ENCODE data around the gene PCDH15. TPM values are rescaled to one million over a fixed set of nuclear protein-coding genes. Genes with fewer than 3 reads are reported as not detected.
"Not testable (repeated sequence)": the region's sequence is repeated elsewhere in the genome, so short reads cannot be mapped to it uniquely, and the experiment has no call there.

PCDH15 gene
- total RNA-seq, 4 donors from 2014 or later = not detected

DNA sequence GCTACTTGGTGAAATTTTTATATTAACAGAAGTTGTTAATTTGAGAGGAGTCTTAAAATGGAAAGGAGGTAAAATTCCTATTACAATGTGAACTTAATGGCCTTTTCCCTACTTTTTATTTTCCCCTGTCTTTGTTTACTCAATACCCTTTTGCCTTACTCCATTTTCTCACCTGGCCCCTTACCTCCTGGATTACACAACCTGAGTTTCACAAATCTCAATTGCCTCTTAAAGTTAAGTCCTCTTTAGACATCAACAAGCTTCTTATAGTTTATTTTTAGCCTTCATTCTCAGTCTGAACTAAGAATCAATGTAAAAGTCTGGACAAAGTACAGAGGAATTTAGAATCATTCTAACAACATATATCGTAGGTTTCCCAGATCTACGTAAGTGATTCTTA, 247.0 kb downstream of the PCDH15 start:
- no peak for TF ChIP-seq POLR2A (IDR thresholded peaks at IDR 0.05)
- TF ChIP-seq, protein P1, sequence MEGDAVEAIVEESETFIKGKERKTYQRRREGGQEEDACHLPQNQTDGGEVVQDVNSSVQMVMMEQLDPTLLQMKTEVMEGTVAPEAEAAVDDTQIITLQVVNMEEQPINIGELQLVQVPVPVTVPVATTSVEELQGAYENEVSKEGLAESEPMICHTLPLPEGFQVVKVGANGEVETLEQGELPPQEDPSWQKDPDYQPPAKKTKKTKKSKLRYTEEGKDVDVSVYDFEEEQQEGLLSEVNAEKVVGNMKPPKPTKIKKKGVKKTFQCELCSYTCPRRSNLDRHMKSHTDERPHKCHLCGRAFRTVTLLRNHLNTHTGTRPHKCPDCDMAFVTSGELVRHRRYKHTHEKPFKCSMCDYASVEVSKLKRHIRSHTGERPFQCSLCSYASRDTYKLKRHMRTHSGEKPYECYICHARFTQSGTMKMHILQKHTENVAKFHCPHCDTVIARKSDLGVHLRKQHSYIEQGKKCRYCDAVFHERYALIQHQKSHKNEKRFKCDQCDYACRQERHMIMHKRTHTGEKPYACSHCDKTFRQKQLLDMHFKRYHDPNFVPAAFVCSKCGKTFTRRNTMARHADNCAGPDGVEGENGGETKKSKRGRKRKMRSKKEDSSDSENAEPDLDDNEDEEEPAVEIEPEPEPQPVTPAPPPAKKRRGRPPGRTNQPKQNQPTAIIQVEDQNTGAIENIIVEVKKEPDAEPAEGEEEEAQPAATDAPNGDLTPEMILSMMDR (IDR thresholded peaks at IDR 0.05) = no peak
- no peaks in the 10 kb centered on the region for H3K27me3 ChIP-seq
- intact Hi-C loops (cut with DNase I) = no loop called here
- H3K9me3 ChIP-seq = no peaks in the 10 kb centered on the region
- no peak overlapping the region for H3K27ac ChIP-seq
- H3K4me3 ChIP-seq = no peak overlapping the region
- H3K36me3 ChIP-seq = no peaks in the 10 kb centered on the region
- 96 to 97% methylated on average over 2 of the region's 2 CpGs for WGBS, 2 donors
- H3K4me1 ChIP-seq = no peaks in the 10 kb centered on the region
- no peak for DNase-seq

- Histone ChIP-seq H3K27me3 (no peaks in the 10 kb centered on the region), H3K36me3 (no peaks in the 10 kb centered on the region), H3K9me3 (no peaks in the 10 kb centered on the region), H3K27ac (no peak overlapping the region), H3K4me1 (no peaks in the 10 kb centered on the region), H3K4me3 (no peak overlapping the region)
- intact Hi-C loops (cut with DNase I) = no loop called here
- TF ChIP-seq POLR2A (IDR thresholded peaks at IDR 0.05) = no peak
- TF ChIP-seq, protein P1 (IDR thresholded peaks at IDR 0.05) = no peak
- no peak for DNase-seq
- 37 to 41% methylated on average over 3 of the region's 3 CpGs for WGBS, 2 donors
These were observed 251.0 kb downstream of the PCDH15 start for GRCh38 chr10:54550016-54550415.

- no peak for TF ChIP-seq POLR2A (IDR thresholded peaks at IDR 0.05)
- TF ChIP-seq, protein P1 (IDR thresholded peaks at IDR 0.05) = no peak
- no peak for DNase-seq
- no peaks in the 10 kb centered on the region for H3K4me1 ChIP-seq
- H3K27ac ChIP-seq = no peak overlapping the region
- no peaks in the 10 kb centered on the region for H3K9me3 ChIP-seq
- intact Hi-C loops (cut with DNase I) = no loop called here
- no peaks in the 10 kb centered on the region for H3K36me3 ChIP-seq
- H3K4me3 ChIP-seq = no peak overlapping the region
- WGBS, 2 donors = 67 to 75% methylated on average over 3 of the region's 3 CpGs
- H3K27me3 ChIP-seq = no peaks in the 10 kb centered on the region
These were observed 269.7 kb downstream of the PCDH15 start for GRCh38 chr10:54531296-54531695.

DNA sequence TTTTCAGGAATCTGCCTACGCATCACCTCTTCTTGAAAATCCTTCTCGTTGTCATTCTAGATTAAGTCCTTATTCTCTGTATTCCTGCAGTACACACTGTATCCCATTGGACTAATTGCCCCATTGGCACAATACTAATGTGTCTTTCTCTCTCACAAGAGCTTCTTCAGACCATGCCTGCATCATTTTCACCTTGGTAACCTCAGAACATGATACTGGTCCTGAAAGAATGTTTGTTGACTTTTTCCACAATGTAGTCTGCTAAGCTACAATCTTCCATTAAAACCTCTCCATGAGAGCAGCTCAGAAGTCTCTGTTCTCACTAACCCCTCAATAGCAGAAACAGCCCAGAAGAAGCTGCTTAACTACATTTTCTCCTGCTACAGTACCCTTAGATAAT, 270.7 kb downstream of the PCDH15 start:
- Histone ChIP-seq H3K27me3 (no peaks in the 10 kb centered on the region), H3K4me3 (no peak overlapping the region), H3K27ac (no peak overlapping the region), H3K9me3 (no peaks in the 10 kb centered on the region), H3K36me3 (no peaks in the 10 kb centered on the region), H3K4me1 (no peaks in the 10 kb centered on the region)
- intact Hi-C loops (cut with DNase I) = no loop called here
- 80 to 89% methylated on average over 2 of the region's 2 CpGs for WGBS, 2 donors
- TF ChIP-seq, protein P1 (IDR thresholded peaks at IDR 0.05) = no peak
- no peak for DNase-seq

GRCh38 chr10:54525816-54526215, 275.2 kb downstream of the PCDH15 start:
- Histone ChIP-seq H3K9me3 (no peaks in the 10 kb centered on the region), H3K27me3 (no peaks in the 10 kb centered on the region), H3K4me3 (no peak overlapping the region), H3K4me1 (no peaks in the 10 kb centered on the region), H3K36me3 (no peaks in the 10 kb centered on the region), H3K27ac (no peak overlapping the region)
- intact Hi-C loops (cut with DNase I) = no loop called here
- TF ChIP-seq POLR2A (IDR thresholded peaks at IDR 0.05) = no peak
- TF ChIP-seq, protein P1 (IDR thresholded peaks at IDR 0.05) = no peak
- 24 to 35% methylated on average over 1 of the region's 1 CpG for WGBS, 2 donors
- no peak for DNase-seq

- WGBS, 2 donors = 76 to 88% methylated on average over 3 to 6 of the region's 12 CpGs
- H3K36me3 ChIP-seq; intact Hi-C loops (cut with DNase I); H3K27ac ChIP-seq; H3K4me1 ChIP-seq; H3K4me3 ChIP-seq; DNase-seq; H3K27me3 ChIP-seq; H3K9me3 ChIP-seq: not testable (repeated sequence)
These were observed 285.8 kb downstream of the PCDH15 start for GRCh38 chr10:54515244-54515643.

Measured in esophagus squamous epithelium (tissue), 5 donors.